ENCODE results near the gene ATP9A. TPM values are rescaled to one million over a fixed set of nuclear protein-coding genes. Genes with fewer than 3 reads are reported as not detected.

ATP9A gene
- total RNA-seq, 1 experiment from 2014 or later, result 16.8 TPM

DNA sequence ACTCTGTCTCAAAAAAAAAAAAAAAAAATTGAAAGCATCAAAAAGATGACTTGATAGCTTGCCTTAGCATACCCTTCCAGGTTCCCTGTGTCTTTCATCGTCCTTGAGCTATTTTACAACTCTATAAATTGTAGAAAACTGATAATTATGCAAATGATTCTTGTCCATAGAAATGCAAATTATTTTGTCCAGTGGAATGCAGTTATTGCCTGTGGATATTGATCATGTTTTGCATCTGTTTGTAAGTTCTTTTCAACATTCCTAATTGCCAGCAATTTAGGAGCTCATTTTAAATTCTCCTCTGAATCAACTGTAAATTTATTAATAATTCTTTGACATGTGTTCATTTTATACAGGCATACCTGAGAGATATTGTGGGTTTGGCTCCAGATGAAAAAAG lies 7.1 kb upstream of the ATP9A start:
- Histone ChIP-seq H3K27ac (ENCODE audit: low read depth, low read length) (no peak overlapping the region), H3K27me3 (ENCODE audit: insufficient read depth, low read length) (no peaks in the 10 kb centered on the region), H3K4me1 (ENCODE audit: control insufficient read depth in 1 of 2, insufficient read depth in 2 of 2, low read length in 2 of 2) (no peaks in the 10 kb centered on the region), H3K4me2 (ENCODE audit: low read length) (no peak overlapping the region), H3K79me2 (ENCODE audit: insufficient read depth, low read length) (no peaks in the 10 kb centered on the region), H3K36me3 (ENCODE audit: control insufficient read depth in 1 of 2, insufficient read depth in 2 of 2, low read length in 2 of 2) (no peaks in the 10 kb centered on the region), H3K9me2 (ENCODE audit: insufficient read depth) (no peaks in the 10 kb centered on the region), H4K20me1 (ENCODE audit: insufficient read depth) (no peaks in the 10 kb centered on the region), H3K9me3 (ENCODE audit: control insufficient read depth in 1 of 2, insufficient read depth in 1 of 2, low read depth in 1 of 2, low read length in 2 of 2) (peaks cover 0 to 5% of the 10 kb centered on the region in 2 experiments; a peak in 1 of 4 replicates), H2AFZ (ENCODE audit: low read depth, low read length, poor library complexity, severe bottlenecking) (no peak overlapping the region), H3K9ac (ENCODE audit: low read length) (no peak overlapping the region), H3K4me3 (replicated peaks in 1 of 2; ENCODE audit: low read depth in 1 of 2, low read length in 2 of 2) (no peak overlapping the region)
- BruUV-seq (replicated peaks), result no TSS peak
- intact Hi-C loops (cut with micrococcal nuclease), result no loop called here
- POLR2A ChIA-PET, result no interaction called here
- CTCF ChIA-PET, result interaction anchor here (2.4 kb wide), 1 partner anchor 25 kb away, joined by 6 read pairs; no protein-coding TSS in a partner anchor
- RAD21 ChIA-PET (ENCODE audit: low non-redundant PET in 1 of 2, low total read pairs in 2 of 2, uncharacterized antibody in 2 of 2, unreplicated experiment in 2 of 2), result no interaction called here
- DNase-seq (ENCODE audit: low read depth, low spot score) (no peak), ATAC-seq (no peak)
- TF ChIP-seq, protein P1, sequence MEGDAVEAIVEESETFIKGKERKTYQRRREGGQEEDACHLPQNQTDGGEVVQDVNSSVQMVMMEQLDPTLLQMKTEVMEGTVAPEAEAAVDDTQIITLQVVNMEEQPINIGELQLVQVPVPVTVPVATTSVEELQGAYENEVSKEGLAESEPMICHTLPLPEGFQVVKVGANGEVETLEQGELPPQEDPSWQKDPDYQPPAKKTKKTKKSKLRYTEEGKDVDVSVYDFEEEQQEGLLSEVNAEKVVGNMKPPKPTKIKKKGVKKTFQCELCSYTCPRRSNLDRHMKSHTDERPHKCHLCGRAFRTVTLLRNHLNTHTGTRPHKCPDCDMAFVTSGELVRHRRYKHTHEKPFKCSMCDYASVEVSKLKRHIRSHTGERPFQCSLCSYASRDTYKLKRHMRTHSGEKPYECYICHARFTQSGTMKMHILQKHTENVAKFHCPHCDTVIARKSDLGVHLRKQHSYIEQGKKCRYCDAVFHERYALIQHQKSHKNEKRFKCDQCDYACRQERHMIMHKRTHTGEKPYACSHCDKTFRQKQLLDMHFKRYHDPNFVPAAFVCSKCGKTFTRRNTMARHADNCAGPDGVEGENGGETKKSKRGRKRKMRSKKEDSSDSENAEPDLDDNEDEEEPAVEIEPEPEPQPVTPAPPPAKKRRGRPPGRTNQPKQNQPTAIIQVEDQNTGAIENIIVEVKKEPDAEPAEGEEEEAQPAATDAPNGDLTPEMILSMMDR (IDR thresholded peaks at IDR 0.05 in 2 of 3, conservative IDR thresholded peaks at IDR 0.05 in 1 of 3; ENCODE audit: borderline replicate concordance in 1 of 3, insufficient read depth in 1 of 3, low read depth in 2 of 3, low read length in 2 of 3), result no peak
- no peak for TF ChIP-seq CEBPB (IDR thresholded peaks at IDR 0.05; ENCODE audit: low read depth)
- TF ChIP-seq, protein P2, sequence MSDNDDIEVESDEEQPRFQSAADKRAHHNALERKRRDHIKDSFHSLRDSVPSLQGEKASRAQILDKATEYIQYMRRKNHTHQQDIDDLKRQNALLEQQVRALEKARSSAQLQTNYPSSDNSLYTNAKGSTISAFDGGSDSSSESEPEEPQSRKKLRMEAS (IDR thresholded peaks at IDR 0.05), result no peak
- no peak for TF ChIP-seq YY1 (IDR thresholded peaks at IDR 0.05; ENCODE audit: extremely low read depth, insufficient replicate concordance, low read depth, low read length)
- no peak for TF ChIP-seq SRF (IDR thresholded peaks at IDR 0.05; ENCODE audit: low read depth)
- no peak for TF ChIP-seq ZNF274 (IDR thresholded peaks at IDR 0.05; ENCODE audit: low read depth, low read length)
- TF ChIP-seq, protein P3, sequence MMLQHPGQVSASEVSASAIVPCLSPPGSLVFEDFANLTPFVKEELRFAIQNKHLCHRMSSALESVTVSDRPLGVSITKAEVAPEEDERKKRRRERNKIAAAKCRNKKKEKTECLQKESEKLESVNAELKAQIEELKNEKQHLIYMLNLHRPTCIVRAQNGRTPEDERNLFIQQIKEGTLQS (IDR thresholded peaks at IDR 0.05), result no peak
- no peak for TF ChIP-seq FOSL1 (IDR thresholded peaks at IDR 0.05; ENCODE audit: low read depth)
- no peak for TF ChIP-seq EZH2phosphoT487 (IDR thresholded peaks at IDR 0.05; ENCODE audit: borderline replicate concordance)
- TF ChIP-seq, protein P4, sequence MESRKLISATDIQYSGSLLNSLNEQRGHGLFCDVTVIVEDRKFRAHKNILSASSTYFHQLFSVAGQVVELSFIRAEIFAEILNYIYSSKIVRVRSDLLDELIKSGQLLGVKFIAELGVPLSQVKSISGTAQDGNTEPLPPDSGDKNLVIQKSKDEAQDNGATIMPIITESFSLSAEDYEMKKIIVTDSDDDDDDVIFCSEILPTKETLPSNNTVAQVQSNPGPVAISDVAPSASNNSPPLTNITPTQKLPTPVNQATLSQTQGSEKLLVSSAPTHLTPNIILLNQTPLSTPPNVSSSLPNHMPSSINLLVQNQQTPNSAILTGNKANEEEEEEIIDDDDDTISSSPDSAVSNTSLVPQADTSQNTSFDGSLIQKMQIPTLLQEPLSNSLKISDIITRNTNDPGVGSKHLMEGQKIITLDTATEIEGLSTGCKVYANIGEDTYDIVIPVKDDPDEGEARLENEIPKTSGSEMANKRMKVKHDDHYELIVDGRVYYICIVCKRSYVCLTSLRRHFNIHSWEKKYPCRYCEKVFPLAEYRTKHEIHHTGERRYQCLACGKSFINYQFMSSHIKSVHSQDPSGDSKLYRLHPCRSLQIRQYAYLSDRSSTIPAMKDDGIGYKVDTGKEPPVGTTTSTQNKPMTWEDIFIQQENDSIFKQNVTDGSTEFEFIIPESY (IDR thresholded peaks at IDR 0.05; ENCODE audit: extremely low read depth, insufficient replicate concordance, low read length), result no peak
- no peak for TF ChIP-seq EZH2 (IDR thresholded peaks at IDR 0.05)
- no peak for TF ChIP-seq ZFX (IDR thresholded peaks at IDR 0.05)

Measured in HCT116 (cell line).